RWPE2 (cell line): ENCODE data around the gene RPS16.

ENCODE experiments used
- ATAC-seq: fragments of 200-7000 bp; cut with Tn5 transposase; 3 replicates; pipeline ENCODE4 v1.9.1; 2021; ENCODE audit warnings: low read depth
- DNase-seq: peaks from one replicate; pipeline ENCODE4 v3.0.0-alpha.2; 2020; ENCODE audit warnings: low spot score
- H3K27ac ChIP-seq: fragments of 450-650 bp; 2 replicates; pipeline ENCODE4 v1.5.1; 2017; ENCODE audit warnings: mild to moderate bottlenecking; ENCODE audit not compliant: poor library complexity, severe bottlenecking
- H3K27me3 ChIP-seq: fragments of 250-450 bp; sonication (Bioruptor Pico); 2 replicates; pipeline ENCODE4 v1.5.1; 2021; ENCODE audit warnings: mild to moderate bottlenecking, moderate library complexity; ENCODE audit not compliant: insufficient read depth, poor library complexity, severe bottlenecking
- H3K36me3 ChIP-seq: fragments of 250-450 bp; sonication (Bioruptor Pico); 2 replicates; pipeline ENCODE4 v1.5.1; 2020; ENCODE audit warnings: low read depth, mild to moderate bottlenecking, moderate library complexity
- H3K4me1 ChIP-seq: fragments of 250-450 bp; sonication (Bioruptor Pico); 2 replicates; pipeline ENCODE4 v1.5.1; 2021; ENCODE audit warnings: mild to moderate bottlenecking, moderate library complexity; ENCODE audit not compliant: insufficient read depth, poor library complexity, severe bottlenecking
- H3K4me3 ChIP-seq: fragments of 250-450 bp; sonication (Bioruptor Pico); 2 replicates; pipeline ENCODE4 v1.5.1; 2021; ENCODE audit warnings: mild to moderate bottlenecking, moderate library complexity; ENCODE audit not compliant: severe bottlenecking
- H3K9me3 ChIP-seq: fragments of 250-450 bp; sonication (Bioruptor Pico); 2 replicates; pipeline ENCODE4 v1.5.1; 2021; ENCODE audit warnings: mild to moderate bottlenecking, moderate library complexity; ENCODE audit not compliant: severe bottlenecking
- CTCF ChIP-seq: fragments of 450-650 bp; IDR thresholded peaks from one replicate; pipeline ENCODE4 v1.5.1; 2017; ENCODE audit warnings: mild to moderate bottlenecking, moderate library complexity; ENCODE audit not compliant: poor library complexity, severe bottlenecking

The RPS16 gene

DNA sequence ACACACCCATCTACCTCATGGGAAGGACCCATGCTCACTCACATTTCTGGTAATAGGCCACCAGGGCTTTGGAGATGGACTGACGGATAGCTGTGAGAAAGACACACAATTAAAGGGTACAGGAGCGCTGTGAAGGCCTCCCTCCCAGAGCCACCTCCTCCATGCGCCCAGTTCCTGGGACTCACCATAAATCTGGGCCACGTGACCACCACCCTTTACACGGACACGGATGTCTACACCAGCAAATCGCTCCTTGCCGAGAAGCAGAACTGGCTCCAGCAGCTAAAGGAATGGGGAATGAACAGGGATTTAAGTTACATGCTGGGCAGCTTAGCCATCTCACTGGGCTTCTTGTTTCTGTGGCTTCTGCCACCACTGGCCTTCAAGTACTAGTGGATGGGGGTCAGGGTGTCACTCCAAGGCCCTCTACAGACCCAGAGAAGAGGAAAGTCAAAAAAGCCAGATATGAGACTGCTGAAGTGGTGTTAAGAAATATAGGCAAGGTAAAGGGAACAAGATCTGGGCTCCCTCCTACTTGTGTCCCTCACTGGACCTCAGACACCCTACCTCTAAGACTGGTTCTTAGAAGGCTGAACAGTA lies 2.2 kb downstream of the RPS16 start:
- DNase-seq: no peak
- Histone ChIP-seq H3K36me3 (peaks cover 38% of the 10 kb centered on the region), H3K4me1 (peaks cover 22% of the 10 kb centered on the region), H3K4me3 (no peak overlapping the region), H3K27me3 (no peaks in the 10 kb centered on the region), H3K9me3 (no peaks in the 10 kb centered on the region), H3K27ac (peak overlapping the region; percentile 72)
- ATAC-seq: no peak
- no peak for TF ChIP-seq CTCF

DNA sequence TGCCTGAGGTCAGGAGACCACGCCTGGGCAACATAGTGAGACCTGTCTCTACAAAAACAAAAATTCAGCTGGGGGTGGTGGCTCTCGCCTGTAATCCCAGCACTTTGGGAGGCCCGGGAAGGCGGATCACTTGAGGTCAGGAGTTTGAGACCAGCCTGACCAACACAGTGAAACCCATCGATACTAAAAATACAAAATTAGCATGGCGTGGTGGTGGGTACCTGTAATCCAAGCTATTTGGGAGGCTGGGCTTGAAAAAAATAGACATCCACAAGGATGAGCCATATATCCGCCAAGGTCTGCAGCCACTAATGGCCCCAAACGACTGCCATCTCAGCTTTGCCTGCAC lies 3.1 kb downstream of the RPS16 start:
- ATAC-seq (no peak), DNase-seq (no peak)
- Histone ChIP-seq H3K4me1 (peaks cover 18% of the 10 kb centered on the region), H3K36me3 (peaks cover 38% of the 10 kb centered on the region), H3K27me3 (no peaks in the 10 kb centered on the region), H3K4me3 (no peak overlapping the region), H3K27ac (peak overlapping the region; percentile 72), H3K9me3 (no peaks in the 10 kb centered on the region)
- no peak for TF ChIP-seq CTCF

GRCh38 chr19:39430675-39431593 lies 4.8 kb downstream of the RPS16 start:
- Histone ChIP-seq H3K4me1 (peaks cover 18% of the 10 kb centered on the region), H3K36me3 (peaks cover 38% of the 10 kb centered on the region), H3K27ac (peak overlapping the region; percentile 72), H3K9me3 (no peaks in the 10 kb centered on the region), H3K27me3 (no peaks in the 10 kb centered on the region), H3K4me3 (no peak overlapping the region)
- ATAC-seq: peak; percentile 66
- DNase-seq: no peak
- TF ChIP-seq CTCF: no peak

- ATAC-seq (peak; percentile 7; the same call in 2 of the 3 replicates), DNase-seq (no peak)
- Histone ChIP-seq H3K36me3 (peaks cover 22% of the 10 kb centered on the region), H3K4me1 (peaks cover 9% of the 10 kb centered on the region), H3K27me3 (no peaks in the 10 kb centered on the region), H3K4me3 (no peak overlapping the region), H3K9me3 (no peaks in the 10 kb centered on the region), H3K27ac (peak overlapping the region; percentile 19)
- no peak for TF ChIP-seq CTCF
Measured at GRCh38 chr19:39428283-39429112, 7.3 kb downstream of the RPS16 start.
